ENCODE results near the gene KCTD15.
A peak's percentile ranks its signal among the peaks of the same experiment; 100 is the strongest.

KCTD15 gene

GRCh38 chr19:33796164-33796875 is at the start of gene KCTD15:
TSS of gene KCTD15 (plus strand) at chr19:33796870. CDS start at chr19:33800455, 3,585 bp downstream.
- DNase-seq (ENCODE audit: low read depth) = peak; percentile 49
- peak within 1 kb of the TSS; percentile 74 for H3K4me3 ChIP-seq (ENCODE audit: low read length)
- TF ChIP-seq CTCF (conservative IDR thresholded peaks at IDR 0.05; ENCODE audit: low read length) = no peak

- TF ChIP-seq CTCF (conservative IDR thresholded peaks at IDR 0.05; ENCODE audit: low read length) = no peak
- DNase-seq (ENCODE audit: low read depth) = no peak
- no peak overlapping the region for H3K4me3 ChIP-seq (ENCODE audit: low read length)
These were observed 49.4 kb upstream of the KCTD15 start for GRCh38 chr19:33747273-33747672.

- no peak overlapping the region for H3K4me3 ChIP-seq (ENCODE audit: low read length)
- DNase-seq (ENCODE audit: low read depth) = no peak
- no peak for TF ChIP-seq CTCF (conservative IDR thresholded peaks at IDR 0.05; ENCODE audit: low read length)
These were observed 48.4 kb upstream of the KCTD15 start for GRCh38 chr19:33748231-33748630.

GRCh38 chr19:33749016-33749415 is 47.7 kb upstream of the KCTD15 start:
- TF ChIP-seq CTCF (conservative IDR thresholded peaks at IDR 0.05; ENCODE audit: low read length) = no peak
- DNase-seq (ENCODE audit: low read depth) = no peak
- H3K4me3 ChIP-seq (ENCODE audit: low read length) = no peak overlapping the region

- no peak overlapping the region for H3K4me3 ChIP-seq (ENCODE audit: low read length)
- DNase-seq (ENCODE audit: low read depth) = no peak
- TF ChIP-seq CTCF (conservative IDR thresholded peaks at IDR 0.05; ENCODE audit: low read length) = no peak
These were observed 47.0 kb upstream of the KCTD15 start for GRCh38 chr19:33749619-33750175.

GRCh38 chr19:33750587-33751435 is 45.9 kb upstream of the KCTD15 start:
- no peak for TF ChIP-seq CTCF (conservative IDR thresholded peaks at IDR 0.05; ENCODE audit: low read length)
- DNase-seq (ENCODE audit: low read depth) = no peak
- H3K4me3 ChIP-seq (ENCODE audit: low read length) = no peak overlapping the region
